BJ (cell line): ENCODE results near the gene MADCAM1. TPM values are rescaled to one million over a fixed set of nuclear protein-coding genes. Genes with fewer than 3 reads are reported as not detected.

ENCODE experiments used
- CTCF ChIA-PET: fragments of 350-600 bp; formaldehyde crosslinking; extraction: SDS; loops from one replicate; lab custom pipeline; 2021; ENCODE audit warnings: antibody characterized with exemption, inconsistent platforms; lab: Yijun Ruan, JAX
- POLR2A ChIA-PET: fragments of 300-600 bp; sonication (Branson Sonifier 250); formaldehyde crosslinking; extraction: SDS; loops from one replicate; lab custom pipeline; 2021; ENCODE audit warnings: antibody characterized with exemption; lab: Charles Lee
- DNase-seq: peaks from one replicate; pipeline ENCODE4 v3.0.0-alpha.2; 2011; ENCODE audit warnings: low read depth
- H3K27me3 ChIP-seq: 2 replicates; pipeline ENCODE4 v1.6.0; 2011; ENCODE audit warnings: low read length; ENCODE audit not compliant: control insufficient read depth, insufficient read depth
- H3K36me3 ChIP-seq: 2 replicates; pipeline ENCODE4 v1.5.1; 2011; ENCODE audit warnings: low read length; ENCODE audit not compliant: control insufficient read depth, insufficient read depth
- H3K4me3 ChIP-seq: 2 replicates; pipeline ENCODE4 v1.5.1; 2011; ENCODE audit warnings: low read depth, mild to moderate bottlenecking, control low read depth, low read length
- CTCF ChIP-seq: IDR thresholded peaks from 2 replicates; pipeline ENCODE4 v1.5.1; 2011; ENCODE audit warnings: low read depth, mild to moderate bottlenecking, control low read depth, inconsistent platforms, low read length, moderate library complexity; ENCODE audit not compliant: insufficient read depth
- polyA plus RNA-seq: library from polyadenylated mRNA; depleted of rRNA; stranded (reverse); fragments of >200 nt; gene quantifications from 2 replicates; pipeline ENCODE4 v1.2.3, GENCODE V29; 2011

The MADCAM1 gene
- polyA plus RNA-seq, 1 experiment: 0.10 TPM

GRCh38 chr19:532561-533363 lies 36.5 kb downstream of the MADCAM1 start:
- peak overlapping the region; percentile 98 for H3K4me3 ChIP-seq
- ChIA-PET POLR2A (no interaction called here), CTCF (interaction anchor here (1.0 to 4.9 kb wide), 15 partner anchors 9 to 51 kb away, joined by 3 to 34 read pairs (median 6); partner anchors contain the start of genes BSG and TPGS1)
- H3K27me3 ChIP-seq: no peaks in the 10 kb centered on the region
- peaks cover 18% of the 10 kb centered on the region for H3K36me3 ChIP-seq
- DNase-seq: no peak
- TF ChIP-seq CTCF: peak; percentile 64

- no peak for DNase-seq
- TF ChIP-seq CTCF: no peak
- CTCF ChIA-PET: interaction anchor here (0.9 to 4.9 kb wide), 12 partner anchors 9 to 55 kb away, joined by 3 to 34 read pairs (median 6); partner anchors contain the start of gene BSG
- POLR2A ChIA-PET: no interaction called here
- Histone ChIP-seq H3K36me3 (peaks cover 24% of the 10 kb centered on the region), H3K27me3 (no peaks in the 10 kb centered on the region), H3K4me3 (peak overlapping the region; percentile 98)
Measured at GRCh38 chr19:533364-534058, 37.2 kb downstream of the MADCAM1 start.

- ChIA-PET POLR2A (no interaction called here), CTCF (interaction anchor here (0.9 to 4.9 kb wide), 5 partner anchors 8 to 55 kb away, joined by 3 to 34 read pairs (median 7); no protein-coding TSS in a partner anchor)
- H3K4me3 ChIP-seq: peak overlapping the region; percentile 98; the same call in 1 of the 2 replicates
- 0 out of 2 replicates have a peak, but pooled peaks have one; percentile 3 for TF ChIP-seq CTCF
- peaks cover 29% of the 10 kb centered on the region for H3K36me3 ChIP-seq
- no peaks in the 10 kb centered on the region for H3K27me3 ChIP-seq
- no peak for DNase-seq
Measured at GRCh38 chr19:534088-534487, 37.8 kb downstream of the MADCAM1 start.

GRCh38 chr19:535017-535835 lies 38.9 kb downstream of the MADCAM1 start:
- no peak overlapping the region for H3K4me3 ChIP-seq
- H3K36me3 ChIP-seq: peaks cover 33% of the 10 kb centered on the region
- CTCF ChIA-PET: interaction anchor here (0.6 kb wide), 1 partner anchor 23 kb away, joined by 4 read pairs; no protein-coding TSS in a partner anchor
- H3K27me3 ChIP-seq: no peaks in the 10 kb centered on the region
- POLR2A ChIA-PET: no interaction called here
- TF ChIP-seq CTCF: 0 out of 2 replicates have a peak, but pooled peaks have one; percentile 12
- DNase-seq: no peak
